ENCODE data around the gene VAMP1. TPM values are rescaled to one million over a fixed set of nuclear protein-coding genes. Genes with fewer than 3 reads are reported as not detected.

VAMP1 gene
- total RNA-seq, 6 experiments from 2014 or later = 8.6 to 13.0 (median 10.8) TPM

DNA sequence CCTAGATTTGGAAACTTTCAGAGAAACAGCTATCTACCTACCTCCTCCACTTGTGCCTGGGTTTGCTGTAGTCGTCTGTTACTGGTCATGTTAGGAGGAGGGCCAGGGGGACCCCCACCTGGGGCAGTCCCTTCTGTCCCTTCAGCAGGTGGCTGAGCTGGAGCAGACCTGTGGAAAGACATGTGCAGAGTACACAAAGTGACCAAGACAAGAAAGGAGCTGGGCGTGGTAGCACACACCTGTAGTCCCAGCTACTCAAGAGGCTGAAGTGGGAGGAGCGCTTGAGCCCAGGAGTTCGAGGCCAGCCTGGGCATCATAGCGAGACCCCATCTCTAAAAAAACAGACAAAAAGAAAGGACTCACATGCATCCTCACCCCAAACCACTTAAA, 4.3 kb downstream of the VAMP1 start:
- Mint-ChIP-seq H3K36me3 (ENCODE audit: low read depth) (peaks cover 32% of the 10 kb centered on the region), H3K4me1 (ENCODE audit: low read depth) (peaks cover 36% of the 10 kb centered on the region), H3K9me3 (no peaks in the 10 kb centered on the region), H3K27me3 (ENCODE audit: insufficient read depth) (peaks cover 6% of the 10 kb centered on the region; the same call in 1 of the 2 replicates), H3K4me3 (no peak overlapping the region), H3K27ac (no peak overlapping the region)
- TF ChIP-seq, protein P1, sequence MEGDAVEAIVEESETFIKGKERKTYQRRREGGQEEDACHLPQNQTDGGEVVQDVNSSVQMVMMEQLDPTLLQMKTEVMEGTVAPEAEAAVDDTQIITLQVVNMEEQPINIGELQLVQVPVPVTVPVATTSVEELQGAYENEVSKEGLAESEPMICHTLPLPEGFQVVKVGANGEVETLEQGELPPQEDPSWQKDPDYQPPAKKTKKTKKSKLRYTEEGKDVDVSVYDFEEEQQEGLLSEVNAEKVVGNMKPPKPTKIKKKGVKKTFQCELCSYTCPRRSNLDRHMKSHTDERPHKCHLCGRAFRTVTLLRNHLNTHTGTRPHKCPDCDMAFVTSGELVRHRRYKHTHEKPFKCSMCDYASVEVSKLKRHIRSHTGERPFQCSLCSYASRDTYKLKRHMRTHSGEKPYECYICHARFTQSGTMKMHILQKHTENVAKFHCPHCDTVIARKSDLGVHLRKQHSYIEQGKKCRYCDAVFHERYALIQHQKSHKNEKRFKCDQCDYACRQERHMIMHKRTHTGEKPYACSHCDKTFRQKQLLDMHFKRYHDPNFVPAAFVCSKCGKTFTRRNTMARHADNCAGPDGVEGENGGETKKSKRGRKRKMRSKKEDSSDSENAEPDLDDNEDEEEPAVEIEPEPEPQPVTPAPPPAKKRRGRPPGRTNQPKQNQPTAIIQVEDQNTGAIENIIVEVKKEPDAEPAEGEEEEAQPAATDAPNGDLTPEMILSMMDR (IDR thresholded peaks at IDR 0.05) = no peak
- DNase-seq = no peak

DNA sequence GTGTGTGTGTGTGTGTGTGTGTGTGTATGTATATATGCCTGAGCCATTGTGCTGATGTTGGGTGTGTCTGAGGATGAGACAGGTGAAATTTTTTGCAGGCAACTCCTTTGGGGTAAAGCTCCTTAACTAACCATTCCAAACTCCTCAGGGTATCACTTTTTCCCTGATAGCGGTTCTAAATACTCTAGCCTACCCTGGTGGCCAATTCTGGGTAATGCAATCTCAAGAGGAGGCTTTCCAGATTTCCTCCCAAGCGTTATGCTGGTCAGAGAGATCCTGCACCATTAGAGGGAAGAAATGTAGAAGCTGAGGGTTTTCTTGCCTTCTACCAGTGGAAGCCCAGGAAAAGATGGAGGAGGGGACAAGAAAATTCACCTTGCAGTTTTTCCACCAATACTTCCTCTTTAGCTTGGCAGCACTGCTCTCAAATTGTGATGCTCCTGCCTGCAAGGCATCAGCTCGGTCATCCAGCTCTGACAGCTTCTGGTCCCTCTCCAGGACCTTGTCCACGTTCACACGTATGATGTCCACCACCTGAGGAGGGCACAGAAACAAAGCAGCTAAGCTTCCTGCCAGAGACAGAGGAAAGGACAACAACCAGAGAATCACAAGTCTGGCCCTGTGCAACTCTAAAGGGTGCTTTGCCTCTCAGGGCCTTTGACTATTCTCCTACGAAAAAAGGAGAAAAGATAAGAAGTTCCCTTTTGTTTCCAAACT, 4.9 kb downstream of the VAMP1 start:
- Mint-ChIP-seq H3K36me3 (ENCODE audit: low read depth) (peaks cover 32% of the 10 kb centered on the region), H3K9me3 (no peaks in the 10 kb centered on the region), H3K27ac (peak overlapping the region; percentile 38; the same call in 1 of the 2 replicates), H3K4me1 (ENCODE audit: low read depth) (peaks cover 32% of the 10 kb centered on the region), H3K4me3 (no peak overlapping the region), H3K27me3 (ENCODE audit: insufficient read depth) (peaks cover 6% of the 10 kb centered on the region)
- TF ChIP-seq, protein P1 (IDR thresholded peaks at IDR 0.05) = peak; percentile 89
- DNase-seq = peak; percentile 65

DNA sequence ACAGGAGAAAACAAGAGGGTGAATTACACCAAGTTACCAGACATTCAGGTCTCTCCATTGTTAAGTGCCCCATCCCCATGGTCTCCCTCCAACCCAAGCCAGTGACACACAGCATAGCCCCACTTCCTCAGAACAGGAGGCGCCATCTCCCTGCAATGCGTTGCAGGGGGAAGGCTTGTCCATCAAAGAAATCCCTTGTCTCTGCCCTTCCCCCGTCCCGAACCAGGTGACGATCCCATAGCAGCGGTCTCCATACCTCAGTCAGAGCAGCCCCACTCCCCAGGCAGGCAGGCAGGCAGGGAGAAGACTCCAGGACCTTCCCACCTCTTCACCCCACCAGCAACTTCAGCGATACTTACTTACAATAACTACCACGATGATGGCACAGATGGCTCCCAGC, 5.9 kb downstream of the VAMP1 start:
- Mint-ChIP-seq H3K27ac (no peak overlapping the region), H3K36me3 (ENCODE audit: low read depth) (peaks cover 32% of the 10 kb centered on the region), H3K4me3 (no peak overlapping the region), H3K9me3 (no peaks in the 10 kb centered on the region), H3K27me3 (ENCODE audit: insufficient read depth) (peaks cover 6% of the 10 kb centered on the region), H3K4me1 (ENCODE audit: low read depth) (peaks cover 27% of the 10 kb centered on the region)
- TF ChIP-seq, protein P1 (IDR thresholded peaks at IDR 0.05) = no peak
- DNase-seq = no peak

DNA sequence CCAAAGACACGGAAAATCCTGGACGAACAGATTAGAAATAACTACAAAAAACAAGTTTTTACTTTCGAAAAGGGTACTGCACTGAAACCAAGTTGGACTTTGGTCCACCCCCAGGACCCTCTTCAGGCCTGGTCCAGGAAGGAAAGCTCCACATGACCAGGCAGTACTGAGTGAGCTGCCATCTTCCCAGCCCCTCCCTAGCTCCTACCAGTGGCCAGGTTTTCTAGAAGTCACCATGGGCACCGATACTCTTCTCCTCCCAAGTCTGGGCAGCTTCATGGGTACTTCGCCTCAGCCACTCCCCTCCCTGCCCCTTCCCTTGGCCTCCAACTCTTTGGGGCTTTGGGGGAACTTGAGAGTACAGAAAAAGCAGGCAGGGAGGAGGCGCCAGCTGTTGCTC, 6.6 kb downstream of the VAMP1 start:
- no peak for DNase-seq
- Mint-ChIP-seq H3K27ac (no peak overlapping the region), H3K27me3 (ENCODE audit: insufficient read depth) (peaks cover 6% of the 10 kb centered on the region), H3K36me3 (ENCODE audit: low read depth) (peaks cover 33% of the 10 kb centered on the region), H3K4me3 (no peak overlapping the region), H3K4me1 (ENCODE audit: low read depth) (peaks cover 21% of the 10 kb centered on the region), H3K9me3 (no peaks in the 10 kb centered on the region)
- TF ChIP-seq, protein P1 (IDR thresholded peaks at IDR 0.05) = no peak

DNA sequence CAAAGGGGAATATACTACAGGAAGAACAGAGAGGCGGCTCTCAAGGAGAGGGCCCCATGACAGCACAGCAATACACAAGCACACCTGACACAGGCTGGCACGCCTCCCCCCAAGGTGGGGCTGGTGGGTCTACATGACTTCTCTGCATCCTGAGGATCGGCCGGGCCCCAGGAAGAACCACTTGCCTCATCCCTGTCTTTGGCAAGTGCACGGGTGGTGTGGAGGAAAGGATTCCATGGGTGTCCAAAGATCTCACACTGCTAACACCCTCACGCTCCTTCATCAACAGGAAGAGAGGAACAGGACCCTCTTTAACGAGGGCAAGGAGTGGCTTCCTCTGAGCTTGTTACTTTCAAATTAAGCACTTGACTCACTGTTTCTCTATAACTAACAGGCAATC, 7.3 kb downstream of the VAMP1 start:
- Mint-ChIP-seq H3K27me3 (ENCODE audit: insufficient read depth) (peaks cover 3% of the 10 kb centered on the region), H3K4me1 (ENCODE audit: low read depth) (peaks cover 14% of the 10 kb centered on the region), H3K9me3 (no peaks in the 10 kb centered on the region), H3K27ac (no peak overlapping the region), H3K4me3 (no peak overlapping the region), H3K36me3 (ENCODE audit: low read depth) (peaks cover 33% of the 10 kb centered on the region)
- DNase-seq = no peak
- TF ChIP-seq, protein P1 (IDR thresholded peaks at IDR 0.05) = no peak

Data from HFFc6 (cell line).